Neural crest cell (in vitro differentiated cells): ENCODE results near the gene AKAP7. TPM values are rescaled to one million over a fixed set of nuclear protein-coding genes. Genes with fewer than 3 reads are reported as not detected.
A peak's percentile ranks its signal among the peaks of the same experiment; 100 is the strongest.

Experiments
- DNase-seq: peaks from one replicate; pipeline ENCODE4 v3.0.0; 2021; ENCODE audit warnings: low read depth, mixed read lengths, low spot score
- H3K27ac Mint-ChIP-seq: one replicate; pipeline ENCODE4 v1.8.0; 2021; ENCODE audit warnings: mild to moderate bottlenecking, mixed read lengths; ENCODE audit not compliant: unreplicated experiment
- H3K27me3 Mint-ChIP-seq: 2 replicates; pipeline ENCODE4 v1.8.0; 2021; ENCODE audit warnings: low read depth, mild to moderate bottlenecking, mixed read lengths
- H3K36me3 Mint-ChIP-seq: 2 replicates; pipeline ENCODE4 v1.8.0; 2021; ENCODE audit warnings: low read depth, mild to moderate bottlenecking, mixed read lengths
- H3K4me1 Mint-ChIP-seq: 2 replicates; pipeline ENCODE4 v1.8.0; 2021; ENCODE audit warnings: mixed read lengths
- H3K4me3 Mint-ChIP-seq: one replicate; pipeline ENCODE4 v1.8.0; 2021; ENCODE audit warnings: mild to moderate bottlenecking, mixed read lengths
- H3K9me3 Mint-ChIP-seq: 2 replicates; pipeline ENCODE4 v1.8.0; 2021; ENCODE audit warnings: mixed read lengths
- CTCF ChIP-seq: fragments of 200-600 bp; sonication (generic); conservative IDR thresholded peaks from 2 replicates; pipeline ENCODE4 v1.5.0; 2021; ENCODE audit warnings: antibody characterized with exemption, mild to moderate bottlenecking
- total RNA-seq: library from RNA; stranded (reverse); gene quantifications from 2 replicates; pipeline ENCODE4 v1.2.1, GENCODE V29; 2021

AKAP7 gene
- total RNA-seq, 1 donor from 2014 or later: 7.8 TPM

GRCh38 chr6:131125431-131125830 lies 9.8 kb upstream of the AKAP7 start:
- Mint-ChIP-seq H3K27ac (no peak overlapping the region), H3K4me3 (no peak overlapping the region), H3K36me3 (no peaks in the 10 kb centered on the region), H3K4me1 (peaks cover 6% of the 10 kb centered on the region), H3K9me3 (no peaks in the 10 kb centered on the region), H3K27me3 (no peaks in the 10 kb centered on the region)
- no peak for TF ChIP-seq CTCF
- no peak for DNase-seq

GRCh38 chr6:131129689-131130553 lies 5.3 kb upstream of the AKAP7 start:
- Mint-ChIP-seq H3K4me1 (peaks cover 20% of the 10 kb centered on the region), H3K36me3 (no peaks in the 10 kb centered on the region), H3K27me3 (no peaks in the 10 kb centered on the region), H3K9me3 (peaks cover 2% of the 10 kb centered on the region), H3K4me3 (no peak overlapping the region), H3K27ac (no peak overlapping the region)
- TF ChIP-seq CTCF: no peak
- DNase-seq: no peak

GRCh38 chr6:131130554-131130940 lies 4.7 kb upstream of the AKAP7 start:
- H3K27ac Mint-ChIP-seq: no peak overlapping the region
- H3K9me3 Mint-ChIP-seq: peaks cover 2% of the 10 kb centered on the region
- no peaks in the 10 kb centered on the region for H3K27me3 Mint-ChIP-seq
- H3K4me1 Mint-ChIP-seq: peaks cover 22% of the 10 kb centered on the region
- H3K36me3 Mint-ChIP-seq: no peaks in the 10 kb centered on the region
- DNase-seq: no peak
- no peak overlapping the region for H3K4me3 Mint-ChIP-seq
- TF ChIP-seq CTCF: no peak

- Mint-ChIP-seq H3K9me3 (peaks cover 2% of the 10 kb centered on the region), H3K4me3 (no peak overlapping the region), H3K4me1 (peaks cover 32% of the 10 kb centered on the region), H3K27ac (no peak overlapping the region), H3K27me3 (no peaks in the 10 kb centered on the region), H3K36me3 (no peaks in the 10 kb centered on the region)
- TF ChIP-seq CTCF: no peak
- no peak for DNase-seq
These were observed 2.9 kb upstream of the AKAP7 start for GRCh38 chr6:131132360-131132759.

- peaks cover 32% of the 10 kb centered on the region for H3K4me1 Mint-ChIP-seq
- H3K4me3 Mint-ChIP-seq: peak overlapping the region; percentile 88
- no peak for DNase-seq
- H3K9me3 Mint-ChIP-seq: peaks cover 2% of the 10 kb centered on the region
- no peak for TF ChIP-seq CTCF
- H3K27me3 Mint-ChIP-seq: no peaks in the 10 kb centered on the region
- H3K27ac Mint-ChIP-seq: peak overlapping the region; percentile 96
- H3K36me3 Mint-ChIP-seq: peaks cover 5% of the 10 kb centered on the region
These were observed 867 bp upstream of the AKAP7 start for GRCh38 chr6:131134220-131134979.
